ENCODE results near the gene SIGLEC11. TPM values are rescaled to one million over a fixed set of nuclear protein-coding genes. Genes with fewer than 3 reads are reported as not detected.

The SIGLEC11 gene
- polyA plus RNA-seq, 3 donors = 0.28 to 2.2 (median 0.67) TPM

DNA sequence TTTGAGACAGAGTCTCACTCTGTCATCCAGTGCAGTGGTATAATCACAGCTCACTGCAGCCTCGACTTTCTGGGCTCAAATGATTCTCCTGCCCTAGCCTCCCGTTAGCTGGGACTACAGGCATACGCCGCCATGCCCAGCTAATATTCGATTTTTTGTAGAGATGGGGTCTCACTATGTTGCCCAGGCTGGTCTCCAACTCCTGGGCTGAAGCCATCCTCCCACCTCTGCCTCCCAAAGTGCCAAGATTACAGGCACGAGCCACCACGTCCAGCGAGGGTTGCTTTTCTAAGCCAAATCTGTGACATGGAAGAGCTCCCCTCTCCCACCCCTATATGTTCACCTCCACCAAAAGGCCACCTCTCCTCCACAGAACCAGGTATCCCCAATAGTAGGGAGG lies 42.9 kb downstream of the SIGLEC11 start:
- no peak for DNase-seq
- H3K9me3 ChIP-seq (replicated peaks in 1 of 2; ENCODE audit: control insufficient read depth in 1 of 2, insufficient read depth in 1 of 2, low read length in 2 of 2) = no peaks in the 10 kb centered on the region
- no peak overlapping the region for H3K4me2 ChIP-seq (replicated peaks; ENCODE audit: extremely low read depth, low read length, poor library complexity, severe bottlenecking)
- no peak for TF ChIP-seq CTCF (IDR thresholded peaks at IDR 0.05)
- no peak overlapping the region for H3K9ac ChIP-seq (ENCODE audit: insufficient read depth, low read length, poor library complexity, severe bottlenecking)
- Mint-ChIP-seq H3K36me3 (peaks cover 56 to 86% of the 10 kb centered on the region in 2 donors), H3K27me3 (ENCODE audit: low read depth in 3 of 3) (peaks cover 0 to 3% (median 2%) of the 10 kb centered on the region in 3 donors), H3K4me1 (peaks cover 56% of the 10 kb centered on the region), H3K27ac (peak overlapping the region; percentile 83 to 96 (median 94)), H3K4me3 (no peak overlapping the region), H3K9me3 (no peaks in the 10 kb centered on the region)
- intact Hi-C loops (cut with micrococcal nuclease) = no loop called here
- H3K4me1 ChIP-seq (ENCODE audit: control insufficient read depth in 1 of 2, insufficient read depth in 2 of 2, low read length in 2 of 2) = peaks cover 31 to 52% of the 10 kb centered on the region in 2 donors
- H3K27ac ChIP-seq (ENCODE audit: low read depth in 1 of 2, low read length in 2 of 2) = peak overlapping the region; percentile 67 to 80
- H3K79me2 ChIP-seq (ENCODE audit: insufficient read depth, low read length) = peaks cover 88% of the 10 kb centered on the region
- peaks cover 68% of the 10 kb centered on the region for H4K20me1 ChIP-seq (ENCODE audit: insufficient read depth, low read length)
- peaks cover 48 to 71% of the 10 kb centered on the region in 2 donors for H3K36me3 ChIP-seq (replicated peaks in 1 of 2; ENCODE audit: control insufficient read depth in 1 of 2, insufficient read depth in 2 of 2, low read length in 2 of 2)
- H2AFZ ChIP-seq (ENCODE audit: insufficient read depth, low read depth, low read length, poor library complexity, severe bottlenecking) = no peak overlapping the region
- no peak overlapping the region for H3K4me3 ChIP-seq (replicated peaks in 1 of 3; ENCODE audit: low read depth in 2 of 3, low read length in 3 of 3)
- H3K27me3 ChIP-seq (ENCODE audit: control insufficient read depth in 2 of 2, insufficient read depth in 2 of 2, low read length in 2 of 2) = no peaks in the 10 kb centered on the region
- 87% methylated on average over 8 of the region's 8 CpGs for WGBS (ENCODE audit: insufficient coverage)

- peak overlapping the region; percentile 90 to 96 (median 95) for H3K27ac Mint-ChIP-seq
- peak overlapping the region in 2 of 3 experiments; percentile 5 to 65 for H3K4me3 ChIP-seq (replicated peaks in 1 of 3; ENCODE audit: low read depth in 2 of 3, low read length in 3 of 3)
- no peaks in the 10 kb centered on the region for H3K9me3 ChIP-seq (replicated peaks in 1 of 2; ENCODE audit: control insufficient read depth in 1 of 2, insufficient read depth in 1 of 2, low read length in 2 of 2)
- H3K79me2 ChIP-seq (ENCODE audit: insufficient read depth, low read length) = peaks cover 85% of the 10 kb centered on the region
- H2AFZ ChIP-seq (ENCODE audit: insufficient read depth, low read depth, low read length, poor library complexity, severe bottlenecking) = no peak overlapping the region
- peak overlapping the region; percentile 54 for H3K9ac ChIP-seq (ENCODE audit: insufficient read depth, low read length, poor library complexity, severe bottlenecking)
- DNase-seq = peak; percentile 42 to 80 (median 67)
- intact Hi-C loops (cut with micrococcal nuclease) = no loop called here
- peak; percentile 78 for TF ChIP-seq CTCF (IDR thresholded peaks at IDR 0.05)
- H3K4me1 Mint-ChIP-seq = peaks cover 60% of the 10 kb centered on the region
- H3K4me2 ChIP-seq (replicated peaks; ENCODE audit: extremely low read depth, low read length, poor library complexity, severe bottlenecking) = peak overlapping the region; percentile 69
- H3K36me3 ChIP-seq (replicated peaks in 1 of 2; ENCODE audit: control insufficient read depth in 1 of 2, insufficient read depth in 2 of 2, low read length in 2 of 2) = peaks cover 46 to 71% of the 10 kb centered on the region in 2 donors
- H3K27me3 Mint-ChIP-seq (ENCODE audit: low read depth in 3 of 3) = peaks cover 0 to 3% (median 2%) of the 10 kb centered on the region in 3 donors
- H3K9me3 Mint-ChIP-seq = no peaks in the 10 kb centered on the region
- H3K27me3 ChIP-seq (ENCODE audit: control insufficient read depth in 2 of 2, insufficient read depth in 2 of 2, low read length in 2 of 2) = no peaks in the 10 kb centered on the region
- H3K4me1 ChIP-seq (ENCODE audit: control insufficient read depth in 1 of 2, insufficient read depth in 2 of 2, low read length in 2 of 2) = peaks cover 35 to 53% of the 10 kb centered on the region in 2 donors
- 28% methylated on average over 15 of the region's 21 CpGs for WGBS (ENCODE audit: insufficient coverage)
- peak overlapping the region; percentile 77 to 94 for H3K4me3 Mint-ChIP-seq
- H3K27ac ChIP-seq (ENCODE audit: low read depth in 1 of 2, low read length in 2 of 2) = peak overlapping the region; percentile 67 to 80
- peaks cover 59 to 85% of the 10 kb centered on the region in 2 donors for H3K36me3 Mint-ChIP-seq
- peaks cover 58% of the 10 kb centered on the region for H4K20me1 ChIP-seq (ENCODE audit: insufficient read depth, low read length)
Measured at GRCh38 chr19:49916839-49917733, 43.9 kb downstream of the SIGLEC11 start.

Measured in CD14-positive monocyte (primary cell).